Left hindlimb (tissue), 1 donor: ENCODE measurements around the gene AP1G1.

ENCODE experiments used
- DNase-seq: peaks from one replicate; pipeline ENCODE4 v3.0.0-alpha.2; 2018

AP1G1 gene

GRCh38 chr16:71754108-71754507, 54.5 kb downstream of the AP1G1 start:
- DNase-seq: no peak

- no peak for DNase-seq
Observed at GRCh38 chr16:71748226-71748625, 60.4 kb downstream of the AP1G1 start.

GRCh38 chr16:71746442-71747046, 62.1 kb downstream of the AP1G1 start:
- no peak for DNase-seq

- no peak for DNase-seq
Observed at GRCh38 chr16:71738855-71739254, 69.8 kb downstream of the AP1G1 start.

- no peak for DNase-seq
Observed at GRCh38 chr16:71737501-71737900, 71.1 kb downstream of the AP1G1 start.

GRCh38 chr16:71734511-71734910, 74.1 kb downstream of the AP1G1 start:
- no peak for DNase-seq

- no peak for DNase-seq
Observed at GRCh38 chr16:71732587-71732986, 76.0 kb downstream of the AP1G1 start.

GRCh38 chr16:71727551-71728324, 80.9 kb downstream of the AP1G1 start:
- no peak for DNase-seq

GRCh38 chr16:71726476-71727315, 81.9 kb downstream of the AP1G1 start:
- no peak for DNase-seq

- no peak for DNase-seq
Observed at GRCh38 chr16:71724320-71724751, 84.3 kb downstream of the AP1G1 start, which contains the start of gene PHLPP2. PHLPP2 (minus strand) TSS chr16:71724701; CDS start chr16:71714795, 9,906 bp downstream.

- peak; percentile 83 for DNase-seq
Observed at GRCh38 chr16:71723537-71724319, 84.9 kb downstream of the AP1G1 start.

GRCh38 chr16:71722801-71723536, 85.7 kb downstream of the AP1G1 start:
- peak; percentile 77 for DNase-seq

GRCh38 chr16:71721066-71721740, 87.4 kb downstream of the AP1G1 start:
- DNase-seq: no peak

GRCh38 chr16:71712501-71712900, 96.1 kb downstream of the AP1G1 start:
- DNase-seq: no peak

- DNase-seq: no peak
Observed at GRCh38 chr16:71711789-71712188, 96.8 kb downstream of the AP1G1 start.

- no peak for DNase-seq
Observed at GRCh38 chr16:71709229-71709781, 99.3 kb downstream of the AP1G1 start.

- DNase-seq: no peak
Observed at GRCh38 chr16:71708696-71709095, 99.9 kb downstream of the AP1G1 start.

GRCh38 chr16:71707199-71707598, 101.4 kb downstream of the AP1G1 start:
- DNase-seq: no peak

GRCh38 chr16:71706046-71706445, 102.6 kb downstream of the AP1G1 start:
- no peak for DNase-seq

- no peak for DNase-seq
Observed at GRCh38 chr16:71703333-71703732, 105.3 kb downstream of the AP1G1 start.

GRCh38 chr16:71700831-71701230, 107.8 kb downstream of the AP1G1 start:
- no peak for DNase-seq
